SKM-1 treated with dmso at 0.1 percent for 144 hours (cell line): ENCODE measurements around the gene ZNF483.
"Not testable (repeated sequence)": the region's sequence is repeated elsewhere in the genome, so short reads cannot be mapped to it uniquely, and the experiment has no call there.

Source experiments
- DNase-seq: peaks from one replicate; lab custom pipeline; 2025; ENCODE audit not compliant: unreplicated experiment; lab: John Stamatoyannopoulos, UW

The ZNF483 gene

DNA sequence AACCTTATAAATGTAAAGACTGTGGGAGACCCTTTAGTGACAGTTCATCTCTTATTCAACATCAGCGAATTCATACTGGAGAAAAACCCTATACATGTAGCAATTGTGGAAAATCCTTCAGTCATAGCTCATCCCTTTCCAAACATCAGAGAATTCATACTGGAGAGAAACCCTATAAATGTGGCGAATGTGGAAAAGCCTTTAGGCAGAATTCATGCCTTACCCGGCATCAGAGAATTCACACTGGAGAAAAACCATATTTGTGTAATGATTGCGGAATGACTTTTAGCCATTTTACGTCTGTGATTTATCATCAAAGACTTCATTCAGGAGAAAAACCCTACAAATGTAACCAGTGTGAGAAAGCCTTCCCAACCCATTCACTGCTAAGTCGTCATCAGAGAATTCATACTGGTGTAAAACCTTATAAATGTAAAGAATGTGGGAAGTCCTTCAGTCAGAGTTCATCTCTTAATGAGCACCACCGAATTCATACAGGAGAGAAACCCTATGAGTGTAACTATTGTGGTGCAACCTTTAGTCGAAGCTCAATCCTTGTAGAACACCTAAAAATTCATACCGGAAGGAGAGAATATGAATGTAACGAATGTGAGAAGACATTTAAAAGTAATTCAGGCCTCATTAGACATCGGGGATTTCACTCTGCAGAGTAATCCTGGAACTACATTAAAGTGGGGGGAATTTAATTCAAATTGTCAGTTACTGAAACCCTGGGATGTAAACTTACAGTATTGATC is 17.7 kb downstream of the ZNF483 start:
- no peak for DNase-seq

GRCh38 chr9:111548623-111549022 is 23.6 kb downstream of the ZNF483 start:
- DNase-seq, result no peak

DNA sequence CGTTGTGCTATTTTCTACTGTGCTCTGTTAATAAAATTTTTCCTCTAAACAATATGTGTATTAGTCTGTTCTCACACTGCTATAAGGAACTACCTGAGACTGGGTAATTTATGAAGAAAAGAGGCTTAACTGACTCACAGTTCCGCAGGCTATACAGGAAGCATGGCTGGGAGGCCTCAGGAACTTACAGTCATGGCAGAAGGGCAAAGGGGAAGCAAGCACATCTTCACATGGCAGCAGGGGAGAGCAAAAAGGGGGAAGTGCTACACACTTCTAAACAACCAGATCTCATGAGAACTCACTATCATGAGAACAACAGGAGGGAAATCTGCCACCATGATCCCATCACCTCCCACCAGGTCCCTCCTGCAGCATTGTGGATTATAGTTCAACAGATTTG is 30.4 kb downstream of the ZNF483 start:
- not testable (repeated sequence) for DNase-seq

DNA sequence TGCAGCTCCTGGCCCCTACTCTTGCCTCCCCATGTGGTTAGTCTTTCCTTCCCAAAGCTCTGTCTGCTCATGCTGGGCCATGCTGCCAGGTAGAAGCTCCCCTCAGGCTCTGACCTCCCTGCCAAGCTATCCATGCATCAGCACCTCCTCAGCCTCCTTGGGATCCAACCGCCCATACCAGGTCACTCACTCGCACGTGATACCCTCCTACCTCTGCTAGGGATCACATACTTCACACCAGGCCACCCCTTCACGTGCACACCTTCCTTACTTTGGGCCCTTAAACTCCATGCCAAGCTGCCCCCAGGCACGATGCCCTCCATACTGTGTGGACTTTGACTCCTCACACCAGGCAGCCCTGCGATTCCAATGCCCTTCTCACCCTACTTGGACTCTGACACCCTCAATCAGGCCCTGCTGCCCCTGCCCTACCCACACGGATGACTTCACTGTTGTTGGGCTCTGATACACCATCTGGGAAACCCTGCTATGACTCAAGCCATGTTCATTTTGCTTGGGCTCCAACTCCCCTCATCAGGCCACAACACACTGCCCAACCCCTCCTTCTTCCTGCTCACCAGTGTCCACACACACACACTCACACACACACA is 34.1 kb downstream of the ZNF483 start:
- DNase-seq, result no peak

DNA sequence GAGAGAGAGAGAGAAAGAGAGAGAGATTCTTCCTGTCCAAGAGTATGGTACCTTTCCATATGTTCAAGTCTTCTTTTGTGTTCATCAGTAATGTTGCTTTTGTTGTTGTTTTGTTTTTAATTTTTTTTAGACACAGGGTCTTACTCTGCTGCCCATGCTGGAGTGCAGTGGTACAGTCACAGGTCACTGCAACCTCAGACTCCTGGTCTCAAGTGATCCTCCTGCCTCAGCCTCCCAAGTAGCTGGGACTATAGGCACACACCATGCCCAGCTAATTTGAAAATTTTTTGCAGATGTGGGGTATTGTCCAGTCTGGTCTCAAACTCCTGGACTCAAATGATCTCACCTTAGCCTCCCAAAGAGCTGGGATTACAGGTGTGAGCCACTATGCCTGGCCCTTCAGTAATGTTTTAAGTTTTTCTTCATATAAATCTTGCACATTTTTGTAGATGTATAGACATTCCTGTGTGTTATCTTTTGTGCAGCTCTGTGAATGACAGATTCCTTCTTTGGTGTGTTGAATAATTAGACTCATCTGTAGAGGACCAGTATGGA is 36.3 kb downstream of the ZNF483 start:
- no peak for DNase-seq

- DNase-seq, result no peak
Measured at GRCh38 chr9:111566234-111566633, 41.3 kb downstream of the ZNF483 start.

DNA sequence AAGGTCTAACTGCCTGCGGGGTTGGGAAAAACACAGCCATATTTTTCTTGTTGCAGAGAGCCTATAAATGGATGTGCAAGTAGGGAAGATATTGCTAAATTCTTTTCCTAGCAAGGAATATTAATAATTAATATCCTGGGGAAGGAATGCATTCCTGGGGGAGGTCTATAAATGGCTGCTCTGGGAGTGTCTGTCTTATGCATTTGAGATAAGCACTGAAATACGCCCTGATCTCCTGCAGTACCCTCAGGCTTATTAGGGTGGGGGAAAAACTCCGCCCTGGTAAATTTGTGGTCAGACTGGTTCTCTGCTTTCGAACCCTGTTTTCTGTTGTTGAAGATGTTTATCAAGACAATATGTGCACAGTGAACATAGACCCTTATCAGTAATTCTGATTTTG is 43.1 kb downstream of the ZNF483 start:
- not testable (repeated sequence) for DNase-seq

GRCh38 chr9:111572950-111573604 is 48.1 kb downstream of the ZNF483 start:
- DNase-seq, result no peak

DNA sequence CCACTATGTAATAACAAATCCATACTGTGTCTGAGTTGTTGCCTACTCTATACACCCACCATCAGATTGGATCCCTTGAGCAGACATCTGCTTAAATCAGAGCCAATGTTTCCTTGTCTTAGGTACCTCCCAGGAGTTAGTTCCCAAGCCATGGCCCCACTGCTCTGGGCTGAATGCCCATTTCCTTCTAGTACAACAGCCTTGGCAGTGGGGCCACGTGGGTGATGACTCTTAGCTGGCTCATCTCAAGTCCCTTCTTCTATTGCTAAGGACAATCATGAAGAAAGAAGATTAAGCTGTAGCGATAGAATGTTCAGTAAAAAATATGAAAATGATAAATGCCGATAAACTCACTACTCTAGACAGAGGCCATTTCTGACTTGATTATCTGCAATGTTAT is 57.9 kb downstream of the ZNF483 start:
- no peak for DNase-seq

DNA sequence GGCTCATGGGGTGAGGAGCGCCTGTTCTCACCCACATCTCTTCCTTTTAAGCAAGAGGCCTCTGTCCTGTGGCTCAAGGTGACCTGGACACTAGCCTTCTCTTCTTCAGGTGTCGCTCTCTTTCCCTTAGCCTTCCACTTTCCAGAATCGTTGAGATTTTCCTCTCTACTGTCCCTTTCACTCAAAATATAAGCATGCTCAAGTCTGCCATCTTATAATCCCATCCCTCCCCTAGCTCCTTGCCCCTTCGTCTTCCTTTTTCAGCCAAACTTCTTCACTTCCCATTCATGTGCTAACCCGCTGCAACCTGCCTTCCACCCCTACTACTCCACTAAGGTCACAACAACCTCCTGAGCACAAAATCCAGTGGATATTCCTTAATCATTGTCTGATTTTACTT is 61.4 kb downstream of the ZNF483 start:
- no peak for DNase-seq

GRCh38 chr9:111588846-111589245 is 63.9 kb downstream of the ZNF483 start:
- DNase-seq, result no peak

DNA sequence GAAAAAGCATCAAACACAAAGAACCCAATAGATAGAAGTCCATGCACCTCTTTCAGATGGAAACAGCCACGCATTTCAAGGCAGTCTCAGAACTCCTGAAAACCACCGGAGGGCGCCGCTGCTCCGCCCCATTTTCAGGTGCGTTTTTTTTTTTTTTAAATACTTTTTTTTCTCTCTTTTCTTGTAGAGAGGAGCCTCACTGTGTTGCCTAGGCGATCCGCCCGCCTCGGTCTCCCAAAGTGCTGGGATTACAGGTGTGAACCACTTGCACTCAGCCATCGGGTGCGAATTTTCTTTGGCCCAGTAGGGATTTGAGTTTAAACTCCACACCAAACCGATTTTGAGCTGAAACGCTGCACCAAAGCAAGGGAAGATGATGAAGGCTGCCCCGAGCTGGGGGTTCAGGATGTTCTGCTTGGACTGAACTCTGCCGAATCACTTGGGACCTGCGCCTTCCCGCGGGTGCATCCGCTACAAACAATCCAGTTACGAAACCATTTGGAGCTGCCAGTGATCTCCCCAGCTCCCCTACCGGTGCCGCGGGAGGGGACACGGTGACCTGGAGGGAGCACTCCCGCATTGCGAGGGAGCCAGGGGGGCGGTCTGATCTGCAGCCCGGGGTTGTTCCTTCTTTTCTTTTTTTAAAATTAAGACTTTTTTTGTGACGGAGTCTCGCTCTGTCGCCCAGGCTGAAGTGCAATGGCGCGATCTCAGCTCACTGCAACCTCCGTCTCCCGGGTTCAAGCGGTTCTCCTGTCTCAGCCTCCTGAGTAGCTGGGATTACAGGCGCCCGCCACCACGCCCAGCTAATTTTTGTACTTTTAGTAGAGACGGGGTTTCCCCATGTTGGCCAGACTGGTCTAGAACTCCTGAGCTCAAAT is 73.1 kb downstream of the ZNF483 start:
- no peak for DNase-seq

DNA sequence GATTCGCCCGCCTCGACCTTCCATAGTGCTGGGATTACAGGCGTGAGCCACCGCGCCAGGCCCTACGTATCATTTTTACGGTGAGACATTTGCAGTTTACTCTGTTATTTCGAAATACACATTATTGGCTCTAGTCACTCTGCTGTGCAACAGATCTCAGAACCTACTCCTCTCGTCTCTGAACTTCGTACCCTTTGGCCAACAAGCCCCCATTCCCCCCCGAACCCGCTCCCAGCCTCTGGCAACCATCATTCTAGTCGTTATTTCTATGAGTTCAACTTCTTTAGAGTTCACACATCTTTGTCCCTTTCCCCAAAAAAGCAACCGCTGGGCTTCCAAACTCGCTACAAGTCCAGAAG is 73.7 kb downstream of the ZNF483 start:
- DNase-seq, result no peak

- no peak for DNase-seq
Measured at GRCh38 chr9:111599092-111599954, 74.3 kb downstream of the ZNF483 start, which contains the start of gene PTGR1. TSS of gene PTGR1 (minus strand) at chr9:111599647. CDS start at chr9:111597422, 2,225 bp downstream.

- DNase-seq, result no peak
Measured at GRCh38 chr9:111599955-111600343, 75.0 kb downstream of the ZNF483 start.

GRCh38 chr9:111601237-111602018 is 76.4 kb downstream of the ZNF483 start:
- DNase-seq, result no peak

DNA sequence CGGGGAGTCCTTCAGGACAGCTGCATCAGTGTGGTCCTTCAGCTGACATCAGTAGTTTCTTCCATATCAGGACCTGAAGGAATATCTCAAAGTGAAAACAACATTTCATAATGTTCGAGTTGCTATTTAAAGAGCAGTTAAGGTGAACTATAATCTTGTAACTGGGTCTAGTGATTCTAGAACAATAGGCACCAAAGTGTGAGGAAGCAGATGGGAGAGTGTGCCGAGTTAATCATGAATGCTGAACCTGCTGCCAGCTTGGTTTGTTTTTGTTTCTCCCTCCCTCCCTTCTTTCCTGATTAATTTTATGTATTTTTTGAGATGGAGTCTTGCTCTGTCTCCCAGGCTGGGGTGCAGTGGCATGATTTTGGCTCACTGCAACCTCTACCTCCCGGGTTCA is 78.1 kb downstream of the ZNF483 start:
- no peak for DNase-seq

- no peak for DNase-seq
Measured at GRCh38 chr9:111604054-111604615, 79.2 kb downstream of the ZNF483 start.

GRCh38 chr9:111605041-111605559 is 80.1 kb downstream of the ZNF483 start:
- DNase-seq, result no peak
